Measurements from ENCODE around the gene TEC. TPM values are rescaled to one million over a fixed set of nuclear protein-coding genes. Genes with fewer than 3 reads are reported as not detected.

Gene TEC
- total RNA-seq, 1 experiment from 2014 or later = 0.67 TPM

- no peak for ATAC-seq
- BruUV-seq (replicated peaks) = no TSS peak
- ChIA-PET POLR2A (no interaction called here), CTCF (no interaction called here)
- H3K27ac ChIP-seq (ENCODE audit: low read length) = no peak overlapping the region
- no peaks in the 10 kb centered on the region for H3K4me1 ChIP-seq (ENCODE audit: control insufficient read depth, insufficient read depth, low read length)
- no peaks in the 10 kb centered on the region for H3K27me3 ChIP-seq (ENCODE audit: control insufficient read depth, insufficient read depth, low read length)
- no peaks in the 10 kb centered on the region for H3K36me3 ChIP-seq (ENCODE audit: control insufficient read depth, insufficient read depth, low read length)
- TF ChIP-seq TCF7L2 (IDR thresholded peaks at IDR 0.05; ENCODE audit: low read depth, low read length) (no peak), REST (IDR thresholded peaks at IDR 0.05; ENCODE audit: insufficient read depth in 1 of 2, low read depth in 2 of 2, low read length in 1 of 2) (no peak), CTCF (IDR thresholded peaks at IDR 0.05) (no peak), POLR2AphosphoS5 (IDR thresholded peaks at IDR 0.05; ENCODE audit: low read depth, low read length) (no peak), SIN3A (IDR thresholded peaks at IDR 0.05; ENCODE audit: borderline replicate concordance, insufficient read depth, low read depth, low read length) (no peak)
- intact Hi-C loops (cut with micrococcal nuclease; ENCODE audit: unreplicated experiment) (no loop called here), in situ Hi-C loops (cut with HindIII; ENCODE audit: low pct_unique_long_range_greater_than_20kb, low sequenced_read_pairs) (no loop called here)
- H3K9me3 ChIP-seq (ENCODE audit: control insufficient read depth, insufficient read depth, low read depth, low read length) = no peaks in the 10 kb centered on the region
- H3K4me3 ChIP-seq (ENCODE audit: low read depth in 2 of 2, low read length in 2 of 2) = no peak overlapping the region
- DNase-seq (ENCODE audit: low read depth, low spot score) = no peak
Measured at GRCh38 chr4:48235050-48235449, 34.6 kb downstream of the TEC start.

GRCh38 chr4:48234575-48234974, 35.1 kb downstream of the TEC start:
- ATAC-seq (no peak), DNase-seq (ENCODE audit: low read depth, low spot score) (no peak)
- Histone ChIP-seq H3K4me3 (ENCODE audit: low read depth in 2 of 2, low read length in 2 of 2) (no peak overlapping the region), H3K27me3 (ENCODE audit: control insufficient read depth, insufficient read depth, low read length) (no peaks in the 10 kb centered on the region), H3K9me3 (ENCODE audit: control insufficient read depth, insufficient read depth, low read depth, low read length) (no peaks in the 10 kb centered on the region), H3K4me1 (ENCODE audit: control insufficient read depth, insufficient read depth, low read length) (no peaks in the 10 kb centered on the region), H3K27ac (ENCODE audit: low read length) (no peak overlapping the region), H3K36me3 (ENCODE audit: control insufficient read depth, insufficient read depth, low read length) (no peaks in the 10 kb centered on the region)
- no TSS peak for BruUV-seq (replicated peaks)
- POLR2A ChIA-PET = no interaction called here
- CTCF ChIA-PET = no interaction called here
- intact Hi-C loops (cut with micrococcal nuclease; ENCODE audit: unreplicated experiment) (no loop called here), in situ Hi-C loops (cut with HindIII; ENCODE audit: low pct_unique_long_range_greater_than_20kb, low sequenced_read_pairs) (no loop called here)
- TF ChIP-seq CTCF (IDR thresholded peaks at IDR 0.05) (no peak), REST (IDR thresholded peaks at IDR 0.05; ENCODE audit: insufficient read depth in 1 of 2, low read depth in 2 of 2, low read length in 1 of 2) (no peak), POLR2AphosphoS5 (IDR thresholded peaks at IDR 0.05; ENCODE audit: low read depth, low read length) (no peak), TCF7L2 (IDR thresholded peaks at IDR 0.05; ENCODE audit: low read depth, low read length) (no peak), SIN3A (IDR thresholded peaks at IDR 0.05; ENCODE audit: borderline replicate concordance, insufficient read depth, low read depth, low read length) (no peak)

Measured in Panc1 (cell line).